Mesenchymal stem cell (in vitro differentiated cells and primary cell): Measurements from ENCODE around the gene NPL.
A peak's percentile ranks its signal among the peaks of the same experiment; 100 is the strongest.

Experiments
- DNase-seq: peaks from one replicate; pipeline ENCODE4 v3.0.0-alpha.2; 2013
- H2AFZ ChIP-seq: one replicate; pipeline ENCODE4 v1.6.1; 2013; ENCODE audit warnings: low read depth, mild to moderate bottlenecking, control low read depth, inconsistent platforms, low read length, moderate library complexity
- H2AK5ac ChIP-seq: 2 replicates; pipeline ENCODE4 v1.6.1; 2013; ENCODE audit warnings: low read length, moderate library complexity, mild to moderate bottlenecking, inconsistent platforms; ENCODE audit not compliant: severe bottlenecking
- H2BK120ac ChIP-seq: one replicate; pipeline ENCODE4 v1.6.1; 2013; ENCODE audit warnings: low read depth, mild to moderate bottlenecking, inconsistent platforms, low read length, moderate library complexity
- H2BK12ac ChIP-seq, 2 experiments: one replicate each; pipeline ENCODE4 v1.6.1; 2013; ENCODE audit warnings: inconsistent platforms in 2 of 2, low read length in 2 of 2, mild to moderate bottlenecking in 2 of 2, moderate library complexity in 2 of 2, control low read depth in 1 of 2
- H2BK15ac ChIP-seq: one replicate; pipeline ENCODE4 v1.6.1; 2013; ENCODE audit warnings: mild to moderate bottlenecking, low read depth, inconsistent platforms; ENCODE audit not compliant: poor library complexity, severe bottlenecking
- H2BK5ac ChIP-seq: 2 replicates; pipeline ENCODE4 v1.6.1; 2013; ENCODE audit warnings: low read depth, mild to moderate bottlenecking, low read length, control low read depth, inconsistent platforms; ENCODE audit not compliant: poor library complexity, severe bottlenecking
- H3K14ac ChIP-seq, 2 experiments: one replicate each; pipeline ENCODE4 v1.6.1; 2013; ENCODE audit warnings: inconsistent platforms in 2 of 2, low read length in 2 of 2, control low read depth in 1 of 2, mild to moderate bottlenecking in 1 of 2, moderate library complexity in 1 of 2
- H3K18ac ChIP-seq, 2 experiments: one replicate each; pipeline ENCODE4 v1.6.1; 2013; ENCODE audit warnings: inconsistent platforms in 2 of 2, low read length in 2 of 2, control low read depth in 1 of 2, low read depth in 1 of 2, mild to moderate bottlenecking in 1 of 2
- H3K23ac ChIP-seq, 2 experiments: one replicate each; pipeline ENCODE4 v1.6.1; 2013; ENCODE audit warnings: inconsistent platforms in 2 of 2, low read length in 2 of 2, mild to moderate bottlenecking in 2 of 2, moderate library complexity in 2 of 2, control low read depth in 1 of 2
- H3K27ac ChIP-seq: 2 replicates; pipeline ENCODE4 v1.5.1; 2013; ENCODE audit warnings: mild to moderate bottlenecking, moderate library complexity, low read length, control low read depth, inconsistent platforms; ENCODE audit not compliant: poor library complexity, severe bottlenecking
- H3K27me3 ChIP-seq, 2 experiments: 2 replicates each; pipeline versions ENCODE4 v1.6.1 to v1.7.0; 2013; ENCODE audit warnings: low read length in 2 of 2, mild to moderate bottlenecking in 2 of 2, moderate library complexity in 2 of 2, control low read depth in 1 of 2, inconsistent platforms in 1 of 2; ENCODE audit not compliant: control insufficient read depth in 1 of 2, insufficient read depth in 1 of 2
- H3K36me3 ChIP-seq, 2 experiments: 2 replicates each; pipeline versions ENCODE4 v1.6.1 to v1.7.0; 2013; ENCODE audit warnings: low read length in 2 of 2, control low read depth in 1 of 2, inconsistent platforms in 1 of 2, low read depth in 1 of 2, mild to moderate bottlenecking in 1 of 2; ENCODE audit not compliant: insufficient read depth in 2 of 2, control insufficient read depth in 1 of 2
- H3K4ac ChIP-seq, 2 experiments: one replicate each; pipeline ENCODE4 v1.6.1; 2013; ENCODE audit warnings: inconsistent platforms in 2 of 2, low read length in 2 of 2, mild to moderate bottlenecking in 2 of 2, moderate library complexity in 2 of 2, control low read depth in 1 of 2, low read depth in 1 of 2
- H3K4me1 ChIP-seq: 2 replicates; pipeline ENCODE4 v1.6.1; 2013; ENCODE audit warnings: low read depth, low read length, control low read depth; ENCODE audit not compliant: control insufficient read depth, insufficient read depth
- H3K4me2 ChIP-seq: 2 replicates; pipeline ENCODE4 v1.6.1; 2013; ENCODE audit warnings: low read length, mild to moderate bottlenecking, inconsistent platforms; ENCODE audit not compliant: poor library complexity, severe bottlenecking
- H3K4me3 ChIP-seq, 2 experiments: 2 replicates each; pipeline versions ENCODE4 v1.5.1 to v1.7.0; 2013; ENCODE audit warnings: low read length in 2 of 2, mild to moderate bottlenecking in 2 of 2, control low read depth in 1 of 2, low read depth in 1 of 2; ENCODE audit not compliant: insufficient read depth in 1 of 2
- H3K79me1 ChIP-seq: replicated peaks from 2 replicates; pipeline ENCODE4 v1.6.1; 2013; ENCODE audit warnings: mild to moderate bottlenecking, control low read depth, low read length, inconsistent platforms; ENCODE audit not compliant: poor library complexity, severe bottlenecking
- H3K9ac ChIP-seq: 2 replicates; pipeline ENCODE4 v1.7.0; 2013; ENCODE audit warnings: mild to moderate bottlenecking, low read length, moderate library complexity
- H3K9me3 ChIP-seq: 2 replicates; pipeline ENCODE4 v1.7.0; 2013; ENCODE audit warnings: mild to moderate bottlenecking, low read length; ENCODE audit not compliant: control insufficient read depth
- H4K8ac ChIP-seq: one replicate; pipeline ENCODE4 v1.6.1; 2013; ENCODE audit warnings: inconsistent platforms, mild to moderate bottlenecking, low read length, moderate library complexity
- H4K91ac ChIP-seq: one replicate; pipeline ENCODE4 v1.6.1; 2013; ENCODE audit warnings: mild to moderate bottlenecking, low read length, inconsistent platforms
- WGBS: methylation state at CpG from one replicate; pipeline ENCODE4 v1.1.7; 2013; ENCODE audit warnings: mixed read lengths; 5-methylcytosine and 5-hydroxymethylcytosine counted together

Gene NPL

DNA sequence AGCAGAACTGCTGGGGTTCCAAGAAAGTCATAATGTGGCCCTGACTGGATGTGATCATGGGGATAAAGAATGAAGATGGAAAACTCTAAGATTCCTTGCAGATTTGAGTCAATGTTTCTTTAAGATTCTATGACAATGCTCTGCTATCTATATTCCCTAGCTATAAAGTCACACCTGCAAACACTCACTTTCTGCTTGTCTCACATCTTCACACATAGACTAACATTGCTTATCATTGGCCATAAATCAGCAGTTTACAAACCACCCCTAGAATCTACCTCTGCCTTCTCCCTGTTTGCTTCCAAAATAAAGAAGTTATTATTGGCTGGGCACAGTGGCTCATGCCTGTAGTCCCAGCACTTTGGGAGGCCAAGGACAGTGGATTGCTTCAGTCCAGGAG, 33.1 kb upstream of the NPL start:
- H3K4ac ChIP-seq, result no peak overlapping the region
- peaks cover 0 to 14% of the 10 kb centered on the region in 2 experiments for H3K27me3 ChIP-seq
- no peak overlapping the region for H3K27ac ChIP-seq
- H2BK5ac ChIP-seq, result no peak overlapping the region
- no peak overlapping the region for H2AFZ ChIP-seq
- no peak overlapping the region for H2BK15ac ChIP-seq
- H4K8ac ChIP-seq, result no peak overlapping the region
- no peak for DNase-seq
- H3K4me1 ChIP-seq, result peaks cover 2% of the 10 kb centered on the region
- H3K23ac ChIP-seq, result no peak overlapping the region
- no peaks in the 10 kb centered on the region for H3K9me3 ChIP-seq
- H2BK120ac ChIP-seq, result no peak overlapping the region
- H4K91ac ChIP-seq, result no peak overlapping the region
- H3K36me3 ChIP-seq, result no peaks in the 10 kb centered on the region
- no peaks in the 10 kb centered on the region for H3K79me1 ChIP-seq
- H3K4me2 ChIP-seq, result no peak overlapping the region
- no peak overlapping the region for H3K18ac ChIP-seq
- no peak overlapping the region for H3K14ac ChIP-seq
- no peak overlapping the region for H3K4me3 ChIP-seq
- H3K9ac ChIP-seq, result no peak overlapping the region
- no peak overlapping the region for H2BK12ac ChIP-seq
- H2AK5ac ChIP-seq, result no peak overlapping the region

DNA sequence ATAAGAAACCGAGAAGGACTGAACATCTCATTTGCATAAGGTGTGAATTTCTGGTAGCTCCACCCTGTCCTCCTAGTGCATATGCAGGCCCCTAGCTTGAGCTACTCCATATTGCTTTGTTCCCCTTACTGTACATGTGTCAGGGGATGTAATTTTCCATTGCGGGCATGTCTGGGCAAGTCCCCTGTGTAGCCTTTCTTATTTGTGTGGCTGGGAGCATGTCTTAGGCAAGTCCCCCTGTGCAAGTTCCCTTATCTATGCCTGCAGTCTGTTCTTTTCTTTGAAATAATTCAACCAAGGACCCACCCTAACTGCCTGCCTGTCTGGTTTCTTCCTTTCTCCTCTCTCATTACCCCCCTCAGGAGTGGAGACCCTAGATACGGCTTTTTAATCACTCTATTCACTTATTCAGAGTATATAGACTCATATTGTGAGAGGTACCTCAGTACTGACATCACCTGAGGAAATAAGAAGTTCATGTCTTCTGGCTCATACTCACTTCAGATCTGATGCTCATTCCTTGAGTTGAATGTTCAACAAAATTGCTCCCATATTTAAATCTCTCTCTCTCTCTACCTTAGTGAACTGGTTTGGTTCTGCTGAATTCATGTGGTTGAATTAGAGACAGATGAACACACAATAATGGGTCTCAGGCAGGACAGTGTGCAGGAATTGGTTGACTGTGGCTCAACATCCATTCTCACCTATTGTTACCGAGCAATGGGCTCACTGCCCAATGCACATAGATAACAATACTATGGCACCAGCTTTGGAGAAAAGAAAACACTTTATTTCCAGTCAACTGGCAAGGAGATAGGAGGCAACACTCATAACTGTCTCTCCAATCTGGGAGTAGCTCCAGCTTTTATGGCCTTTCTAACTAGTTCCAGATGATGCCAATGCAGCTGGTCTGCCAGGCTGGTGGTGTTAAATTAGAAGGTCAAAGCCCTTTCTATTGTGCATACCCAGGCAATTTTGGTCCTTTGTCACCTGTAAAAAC, 27.9 kb upstream of the NPL start:
- H3K9ac ChIP-seq, result no peak overlapping the region
- H4K8ac ChIP-seq, result peak overlapping the region; percentile 7
- H3K4me3 ChIP-seq, result no peak overlapping the region
- H3K36me3 ChIP-seq, result no peaks in the 10 kb centered on the region
- no peak overlapping the region for H3K18ac ChIP-seq
- H3K79me1 ChIP-seq, result no peaks in the 10 kb centered on the region
- DNase-seq, result peak; percentile 7
- no peak overlapping the region for H3K14ac ChIP-seq
- no peak overlapping the region for H3K23ac ChIP-seq
- H3K9me3 ChIP-seq, result no peaks in the 10 kb centered on the region
- no peak overlapping the region for H3K4ac ChIP-seq
- WGBS, result 98% methylated on average over 3 of the region's 4 CpGs
- H3K27me3 ChIP-seq, result peaks cover 5 to 7% of the 10 kb centered on the region in 2 experiments
- no peak overlapping the region for H2BK15ac ChIP-seq
- no peaks in the 10 kb centered on the region for H3K4me1 ChIP-seq
- H2BK5ac ChIP-seq, result no peak overlapping the region
- H4K91ac ChIP-seq, result peak overlapping the region; percentile 30
- H3K4me2 ChIP-seq, result no peak overlapping the region
- H2AK5ac ChIP-seq, result no peak overlapping the region
- H2BK12ac ChIP-seq, result no peak overlapping the region
- no peak overlapping the region for H2BK120ac ChIP-seq
- no peak overlapping the region for H2AFZ ChIP-seq
- H3K27ac ChIP-seq, result no peak overlapping the region

DNA sequence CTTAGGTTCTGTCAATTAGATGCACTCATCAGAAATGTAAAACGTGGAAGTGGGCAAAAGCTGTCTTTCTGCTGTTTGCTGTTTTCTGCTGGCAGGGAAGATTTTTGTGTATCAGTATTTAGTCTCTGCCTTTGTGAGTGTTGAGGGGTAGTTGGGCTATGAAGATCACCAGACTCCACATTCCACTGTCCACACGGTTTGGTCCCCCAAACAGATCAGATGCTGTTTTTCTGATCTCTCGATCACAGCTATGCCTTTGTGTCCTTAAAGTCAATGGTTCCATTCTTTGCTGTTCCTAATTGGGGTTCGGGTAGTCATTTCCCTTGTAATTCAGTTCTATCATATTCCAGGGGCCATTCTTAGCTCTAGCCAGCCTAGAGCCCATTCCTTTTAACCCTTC, 27.0 kb upstream of the NPL start:
- H3K4me1 ChIP-seq, result no peaks in the 10 kb centered on the region
- H2BK12ac ChIP-seq, result no peak overlapping the region
- H3K27ac ChIP-seq, result no peak overlapping the region
- H4K8ac ChIP-seq, result no peak overlapping the region
- H3K23ac ChIP-seq, result no peak overlapping the region
- H2BK15ac ChIP-seq, result no peak overlapping the region
- H3K36me3 ChIP-seq, result no peaks in the 10 kb centered on the region
- H2BK5ac ChIP-seq, result no peak overlapping the region
- no peak overlapping the region for H4K91ac ChIP-seq
- no peak overlapping the region for H3K4ac ChIP-seq
- 91% methylated on average over 4 of the region's 4 CpGs for WGBS
- no peak overlapping the region for H2AK5ac ChIP-seq
- no peak overlapping the region for H2AFZ ChIP-seq
- no peak overlapping the region for H3K4me3 ChIP-seq
- peaks cover 5 to 7% of the 10 kb centered on the region in 2 experiments for H3K27me3 ChIP-seq
- H3K9me3 ChIP-seq, result no peaks in the 10 kb centered on the region
- no peak overlapping the region for H3K18ac ChIP-seq
- DNase-seq, result no peak
- no peak overlapping the region for H2BK120ac ChIP-seq
- no peak overlapping the region for H3K4me2 ChIP-seq
- H3K14ac ChIP-seq, result no peak overlapping the region
- H3K9ac ChIP-seq, result no peak overlapping the region
- no peaks in the 10 kb centered on the region for H3K79me1 ChIP-seq

DNA sequence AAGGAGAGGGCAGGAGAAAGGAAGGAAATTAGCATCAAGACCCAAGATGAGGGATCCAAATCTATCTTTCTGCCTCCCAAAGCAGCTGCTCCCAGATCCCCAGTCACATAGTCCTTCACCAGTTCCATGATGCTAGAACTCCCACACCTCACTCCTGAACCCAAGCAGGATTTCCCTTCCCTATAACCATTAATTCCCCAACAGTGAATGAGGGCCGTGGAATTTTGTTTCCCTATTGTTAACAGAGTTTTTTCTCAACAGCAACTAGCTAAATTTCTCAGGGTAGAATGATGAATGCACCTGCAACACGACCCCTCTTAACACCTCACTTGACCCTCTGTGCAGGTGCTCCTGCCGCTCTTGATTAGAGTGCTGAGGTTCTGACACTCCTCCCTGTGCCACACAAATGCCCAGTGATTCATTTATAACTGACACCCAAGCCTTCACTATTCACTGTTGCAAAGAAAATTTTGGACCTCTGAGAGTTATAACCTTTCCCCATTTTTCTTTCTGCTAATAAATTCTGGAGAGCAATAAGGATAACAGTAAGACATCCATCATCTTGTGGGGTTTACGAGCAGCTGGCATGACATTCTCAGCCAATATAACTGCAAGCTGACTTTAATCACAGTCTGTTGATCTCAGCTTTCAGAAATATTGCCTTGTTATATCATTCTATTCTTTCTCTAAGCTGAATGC, 25.4 kb upstream of the NPL start:
- Histone ChIP-seq H2AK5ac (no peak overlapping the region), H3K18ac (no peak overlapping the region), H2BK15ac (no peak overlapping the region), H3K4ac (no peak overlapping the region), H3K9ac (no peak overlapping the region), H4K8ac (no peak overlapping the region), H3K14ac (no peak overlapping the region), H2BK12ac (no peak overlapping the region), H3K4me1 (no peaks in the 10 kb centered on the region), H3K23ac (no peak overlapping the region), H3K4me2 (no peak overlapping the region), H3K4me3 (no peak overlapping the region), H3K36me3 (no peaks in the 10 kb centered on the region), H3K79me1 (no peaks in the 10 kb centered on the region), H2BK5ac (no peak overlapping the region), H3K27ac (no peak overlapping the region), H2AFZ (no peak overlapping the region), H3K9me3 (no peaks in the 10 kb centered on the region), H2BK120ac (no peak overlapping the region), H3K27me3 (peaks cover 5 to 7% of the 10 kb centered on the region in 2 experiments), H4K91ac (no peak overlapping the region)
- WGBS, result 73% methylated on average over 4 of the region's 4 CpGs
- no peak for DNase-seq
